GM12891 (cell line): ENCODE measurements around the gene TSHZ2.

Source experiments
- DNase-seq: peaks from one replicate; pipeline ENCODE4 v3.0.0; 2011; ENCODE audit warnings: low spot score; ENCODE audit not compliant: insufficient read length
- FAIRE-seq: peaks from 2 replicates; lab custom pipeline; 2011; peaks lifted over from hg19 to GRCh38; lab: Jason Lieb, UNC
- PAX5 ChIP-seq: IDR thresholded peaks from 2 replicates; pipeline ENCODE4 v1.6.1; 2011; ENCODE audit warnings: low read length, moderate library complexity, mild to moderate bottlenecking; ENCODE audit not compliant: insufficient read depth, severe bottlenecking
- POLR2A ChIP-seq: IDR thresholded peaks from 2 replicates; pipeline ENCODE4 v1.6.1; 2011; ENCODE audit warnings: low read depth, low read length, control low read depth
- POLR2AphosphoS5 ChIP-seq: IDR thresholded peaks from 2 replicates; pipeline ENCODE4 v1.6.1; 2011; ENCODE audit warnings: low read depth, low read length, control low read depth
- POU2F2 ChIP-seq: IDR thresholded peaks from 2 replicates; pipeline ENCODE4 v1.6.1; 2011; ENCODE audit warnings: low read depth, mild to moderate bottlenecking, control low read depth, low read length, moderate library complexity
- SPI1 ChIP-seq: IDR thresholded peaks from 2 replicates; pipeline ENCODE4 v1.6.1; 2011; ENCODE audit warnings: low read depth, low read length, control low read depth
- TAF1 ChIP-seq: IDR thresholded peaks from 2 replicates; pipeline ENCODE4 v1.6.1; 2011; ENCODE audit warnings: low read depth, low read length, control low read depth

The TSHZ2 gene

GRCh38 chr20:53149890-53150205, 177.7 kb downstream of the TSHZ2 start:
- FAIRE-seq (no peak), DNase-seq (no peak)
- TF ChIP-seq POLR2AphosphoS5 (no peak), POLR2A (no peak), PAX5 (no peak), SPI1 (no peak)

GRCh38 chr20:53150532-53150931, 178.4 kb downstream of the TSHZ2 start:
- DNase-seq (no peak), FAIRE-seq (no peak)
- TF ChIP-seq POLR2A: no peak
- no peak for TF ChIP-seq SPI1
- TF ChIP-seq POLR2AphosphoS5: no peak
- no peak for TF ChIP-seq TAF1
- no peak for TF ChIP-seq PAX5
- no peak for TF ChIP-seq POU2F2

GRCh38 chr20:53152228-53152627, 180.1 kb downstream of the TSHZ2 start:
- FAIRE-seq (no peak), DNase-seq (no peak)
- TF ChIP-seq POU2F2 (no peak), SPI1 (no peak), POLR2A (no peak), TAF1 (no peak), POLR2AphosphoS5 (no peak), PAX5 (no peak)

- TF ChIP-seq SPI1 (peak; percentile 28; the same call in 1 of the 2 replicates), TAF1 (no peak)
- DNase-seq (no peak), FAIRE-seq (no peak)
These were observed 182.4 kb downstream of the TSHZ2 start for GRCh38 chr20:53154540-53154939.

- DNase-seq (no peak), FAIRE-seq (no peak)
- TF ChIP-seq PAX5 (no peak), POLR2A (no peak), SPI1 (no peak), POLR2AphosphoS5 (no peak), POU2F2 (no peak), TAF1 (no peak)
These were observed 185.6 kb downstream of the TSHZ2 start for GRCh38 chr20:53157443-53158408.

- FAIRE-seq: no peak
These were observed 187.0 kb downstream of the TSHZ2 start for GRCh38 chr20:53159160-53159559.

GRCh38 chr20:53161073-53161472, 188.9 kb downstream of the TSHZ2 start:
- DNase-seq (no peak), FAIRE-seq (no peak)
- no peak for TF ChIP-seq PAX5

More at GRCh38 chr20:53159160-53159559, 187.0 kb downstream of the TSHZ2 start:
- TF ChIP-seq SPI1 (no peak), POLR2A (no peak), POU2F2 (no peak), PAX5 (no peak), POLR2AphosphoS5 (no peak), TAF1 (no peak)
- no peak for DNase-seq

- DNase-seq (no peak), FAIRE-seq (no peak)
- TF ChIP-seq POLR2AphosphoS5 (no peak), SPI1 (peak; percentile 67)
These were observed 189.3 kb downstream of the TSHZ2 start for GRCh38 chr20:53161473-53161872.

GRCh38 chr20:53162251-53162835, 190.2 kb downstream of the TSHZ2 start:
- no peak for TF ChIP-seq PAX5
- TF ChIP-seq SPI1: no peak
- no peak for TF ChIP-seq TAF1
- TF ChIP-seq POLR2AphosphoS5: no peak
- TF ChIP-seq POLR2A: no peak
- no peak for TF ChIP-seq POU2F2
- DNase-seq (no peak), FAIRE-seq (no peak)

- DNase-seq (no peak), FAIRE-seq (no peak)
- TF ChIP-seq POLR2A: no peak
- no peak for TF ChIP-seq POU2F2
- no peak for TF ChIP-seq SPI1
- TF ChIP-seq POLR2AphosphoS5: no peak
- TF ChIP-seq TAF1: no peak
- TF ChIP-seq PAX5: no peak
These were observed 191.3 kb downstream of the TSHZ2 start for GRCh38 chr20:53163486-53163885.
